Activated T-helper 1 cell treated with anti-CD3 and anti-CD28 coated beads, Interleukin-2, amount 50 U/mL, for 16 hours (primary cell): ENCODE measurements around the gene SNAP47.

ENCODE experiments used
- DNase-seq, 2 donors: peaks; one replicate each; pipeline ENCODE4 v3.0.0-alpha.2; 2020; ENCODE audit warnings: low read depth in 1 of 2, low spot score in 1 of 2

The SNAP47 gene

DNA sequence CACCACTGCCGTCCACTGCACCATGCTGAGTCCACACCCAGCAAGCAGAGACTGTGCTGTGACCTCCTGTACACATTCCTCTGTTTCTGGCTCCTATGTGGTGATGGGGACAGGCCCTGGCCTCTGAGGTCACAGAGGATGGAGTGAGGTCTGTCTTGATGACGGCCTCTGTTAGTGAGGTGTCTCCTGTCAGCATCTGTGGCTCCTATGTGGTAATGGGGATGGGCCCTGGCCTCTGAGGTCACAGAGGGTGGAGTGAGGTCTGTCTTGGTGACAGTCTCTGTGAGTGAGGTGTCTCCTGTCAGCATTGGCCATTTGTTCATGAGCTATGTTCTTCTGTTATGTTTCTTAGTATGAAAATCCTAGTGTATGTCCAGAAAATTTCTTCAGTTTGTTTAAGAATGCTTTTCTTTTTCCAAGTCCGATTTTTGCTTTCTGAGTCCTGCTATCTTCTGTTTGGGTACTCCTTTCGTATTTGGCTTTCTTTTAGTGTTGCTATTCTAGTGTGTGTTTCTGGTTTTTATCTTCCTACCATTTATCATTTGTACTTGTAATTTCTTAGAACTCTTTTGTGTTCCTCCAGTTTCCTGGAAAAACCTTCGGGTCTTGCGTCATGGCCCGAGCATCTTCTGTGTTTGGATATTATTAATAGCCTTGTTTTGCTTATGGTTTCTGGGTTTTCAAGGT is 13.4 kb downstream of the SNAP47 start:
- DNase-seq, result no peak

DNA sequence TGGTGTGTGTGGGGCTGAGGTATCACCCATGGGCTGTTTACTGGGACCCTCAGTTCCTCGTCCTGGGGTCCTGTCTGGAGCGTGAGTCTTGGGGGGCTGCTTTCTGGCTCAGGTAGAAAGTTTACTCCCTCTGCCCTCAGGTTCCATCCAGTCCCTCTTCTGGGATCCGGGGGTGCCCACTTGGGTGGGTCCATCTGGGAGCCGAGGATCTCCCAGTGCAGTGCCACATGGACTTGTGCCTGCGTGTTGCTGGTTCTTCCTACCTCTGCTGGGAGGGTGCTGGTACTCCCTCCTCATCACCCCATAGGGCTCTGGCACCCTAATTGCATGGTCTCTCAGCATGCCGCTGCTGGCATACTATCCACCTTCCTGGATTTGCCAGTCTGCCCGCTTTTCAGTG is 14.0 kb downstream of the SNAP47 start:
- DNase-seq, result no peak

DNA sequence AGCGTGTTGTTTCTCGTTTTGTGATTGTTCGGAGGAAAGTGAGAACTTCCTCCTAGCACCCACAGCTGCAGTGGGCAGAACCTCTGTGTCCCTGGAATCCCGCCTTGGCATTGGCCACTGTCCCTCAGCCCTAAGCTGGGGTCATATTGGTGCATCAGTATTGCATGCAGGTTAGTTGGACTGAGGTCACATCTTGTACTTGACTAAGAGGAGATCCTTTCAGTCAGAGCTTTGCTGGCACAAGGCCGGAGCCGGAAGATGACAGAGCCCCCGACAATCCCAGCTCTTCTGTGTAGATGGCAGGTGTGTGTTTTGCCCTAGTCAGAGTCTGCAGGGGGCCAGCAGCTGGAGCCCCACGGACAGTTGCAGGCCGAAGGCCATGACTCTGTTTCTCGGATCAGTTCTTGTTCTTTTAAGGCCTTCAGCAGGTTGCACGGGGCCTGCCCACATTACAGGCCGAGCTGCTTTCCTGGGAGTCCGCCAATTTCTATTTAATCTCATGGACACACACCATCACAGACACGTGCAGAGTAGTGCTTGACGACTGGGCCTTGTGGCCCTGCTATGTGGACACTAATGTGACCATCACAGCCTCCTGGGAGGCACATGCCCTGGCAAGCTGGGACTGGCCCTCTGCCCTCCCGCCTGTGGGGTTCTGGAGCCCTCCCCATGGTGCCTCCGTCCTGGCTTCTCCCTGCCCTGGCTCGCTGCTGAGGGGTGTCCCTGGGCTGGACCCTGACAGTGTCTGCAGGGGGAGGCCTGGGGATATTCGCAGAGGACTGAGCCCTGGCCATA is 14.9 kb downstream of the SNAP47 start:
- no peak for DNase-seq

DNA sequence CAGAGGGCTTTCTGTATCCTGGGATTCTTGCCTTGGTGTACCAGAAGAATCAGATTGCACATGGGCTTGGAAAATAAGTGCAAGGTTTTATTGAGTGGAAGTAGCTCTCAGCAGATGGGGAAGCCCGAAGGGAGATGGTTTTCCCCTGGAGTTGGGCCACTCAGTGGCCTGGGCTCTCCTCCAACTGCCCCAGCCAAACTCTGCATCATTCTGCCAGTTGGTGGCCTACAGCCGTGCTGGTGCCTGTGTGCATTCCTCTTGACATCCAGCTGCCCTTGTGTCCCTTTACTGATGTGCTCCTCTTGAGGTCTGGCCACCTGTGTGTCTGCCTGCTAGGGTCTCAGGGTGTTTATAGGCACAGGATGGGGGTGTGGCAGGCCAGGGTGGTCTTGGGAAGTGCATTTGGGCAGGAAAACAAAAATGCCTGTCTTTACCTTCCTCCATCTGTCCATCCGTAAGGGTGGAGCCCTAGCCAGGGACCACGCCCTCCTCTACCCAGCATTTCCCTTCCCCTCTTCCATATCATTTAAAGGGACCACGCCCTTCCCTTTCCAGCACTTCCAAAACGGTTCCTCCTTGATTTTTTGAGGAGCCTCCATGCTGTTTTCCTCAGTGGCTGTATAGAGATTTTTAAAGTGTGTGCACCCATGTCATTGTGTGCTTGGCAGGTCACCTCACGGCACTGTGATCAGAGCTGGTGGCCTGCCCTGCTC is 18.9 kb downstream of the SNAP47 start:
- no peak for DNase-seq

DNA sequence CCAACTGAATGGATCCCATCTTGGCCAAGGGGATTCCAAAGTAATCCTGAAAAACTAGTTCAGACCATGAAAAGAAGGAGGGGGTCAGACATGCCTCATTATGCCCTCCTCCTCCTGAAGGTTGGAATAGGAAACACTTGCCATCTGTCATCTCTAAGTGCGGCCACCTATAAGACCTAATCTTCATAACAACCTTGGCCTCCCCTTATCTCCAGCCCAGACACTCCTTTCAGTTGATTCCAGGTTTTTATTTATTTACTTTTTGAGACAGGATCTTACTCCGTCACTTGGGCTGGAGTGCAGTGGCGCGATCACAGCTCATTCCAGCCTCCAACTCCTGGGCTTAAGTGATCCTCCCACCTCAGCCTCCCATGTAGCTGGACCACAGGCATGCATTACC is 19.7 kb downstream of the SNAP47 start:
- DNase-seq, result no peak

DNA sequence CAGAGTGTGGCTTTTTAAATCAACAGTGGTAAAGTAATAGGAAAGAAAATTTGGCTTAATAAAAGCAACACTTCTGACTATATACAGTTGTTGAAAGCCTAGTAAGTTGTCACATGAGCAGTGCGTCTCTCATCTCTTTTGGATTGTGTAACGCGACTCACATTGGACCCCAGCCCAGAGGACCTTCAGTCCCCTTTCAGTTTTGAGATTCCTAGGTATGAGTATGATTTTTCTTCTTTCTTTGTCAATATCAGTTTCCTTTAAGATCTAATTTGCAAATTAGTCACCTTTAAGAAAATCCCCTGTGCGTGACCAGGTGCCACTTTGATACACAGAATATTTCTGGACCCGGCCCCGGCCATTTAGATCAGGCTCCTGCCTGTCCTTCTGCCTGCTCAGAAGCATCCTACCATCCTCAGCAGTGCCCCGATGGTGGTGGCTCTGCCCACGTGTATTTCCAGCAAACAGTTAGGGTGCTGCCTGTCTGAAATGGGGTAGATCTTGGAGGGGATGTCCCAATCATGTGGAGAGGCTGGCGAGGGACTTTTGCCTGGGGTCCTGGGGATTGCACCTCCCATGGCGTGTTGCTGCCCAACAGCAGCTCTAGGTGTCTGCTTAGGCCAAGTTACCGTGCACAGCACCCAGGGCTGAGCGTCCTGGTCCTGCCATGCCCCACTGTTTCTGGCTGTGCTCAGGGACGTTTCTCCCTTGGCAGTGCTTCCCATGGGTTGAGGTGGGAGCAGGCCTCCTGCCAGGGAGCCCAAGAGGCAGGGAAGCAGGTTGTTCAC is 21.1 kb downstream of the SNAP47 start:
- DNase-seq, result no peak

DNA sequence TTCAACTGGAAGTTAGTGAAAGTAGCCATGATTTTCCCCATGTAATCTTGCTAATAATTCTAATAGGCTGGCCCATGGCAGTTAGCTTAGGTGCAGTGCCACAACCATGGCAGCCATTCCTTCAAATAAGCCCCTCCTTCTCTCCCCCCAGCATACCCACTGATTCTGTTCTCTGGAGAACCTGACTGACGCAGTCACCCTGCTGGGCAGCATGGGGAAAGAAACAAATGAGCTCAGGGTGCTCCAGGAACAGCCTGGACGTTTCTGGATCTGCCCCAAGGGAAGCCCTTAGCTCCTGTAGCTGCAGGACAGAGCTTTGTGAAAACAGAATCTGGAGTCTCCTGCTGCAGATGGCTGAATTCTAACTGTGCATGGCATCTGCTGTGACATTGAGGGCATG is 22.5 kb downstream of the SNAP47 start:
- no peak for DNase-seq

DNA sequence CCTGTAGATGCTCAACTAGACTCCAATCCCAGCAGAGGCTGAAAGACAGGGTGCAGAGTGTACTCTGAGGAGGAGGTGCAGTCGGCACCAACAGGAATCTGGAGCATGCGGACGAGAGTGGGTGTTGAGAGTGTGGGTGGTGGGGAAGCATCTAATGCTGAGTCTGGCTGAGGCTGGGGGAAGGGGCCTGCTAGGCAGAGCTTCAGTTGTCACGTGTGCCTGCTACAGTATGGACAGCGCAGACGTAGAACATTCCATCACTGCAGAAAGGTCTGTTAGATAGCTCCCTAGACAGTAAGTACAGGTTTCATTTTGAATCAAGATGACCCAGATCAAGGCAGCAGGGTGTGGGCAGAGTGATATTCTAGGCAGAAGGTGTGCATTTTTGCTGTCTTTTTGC is 23.1 kb downstream of the SNAP47 start:
- DNase-seq, result no peak

DNA sequence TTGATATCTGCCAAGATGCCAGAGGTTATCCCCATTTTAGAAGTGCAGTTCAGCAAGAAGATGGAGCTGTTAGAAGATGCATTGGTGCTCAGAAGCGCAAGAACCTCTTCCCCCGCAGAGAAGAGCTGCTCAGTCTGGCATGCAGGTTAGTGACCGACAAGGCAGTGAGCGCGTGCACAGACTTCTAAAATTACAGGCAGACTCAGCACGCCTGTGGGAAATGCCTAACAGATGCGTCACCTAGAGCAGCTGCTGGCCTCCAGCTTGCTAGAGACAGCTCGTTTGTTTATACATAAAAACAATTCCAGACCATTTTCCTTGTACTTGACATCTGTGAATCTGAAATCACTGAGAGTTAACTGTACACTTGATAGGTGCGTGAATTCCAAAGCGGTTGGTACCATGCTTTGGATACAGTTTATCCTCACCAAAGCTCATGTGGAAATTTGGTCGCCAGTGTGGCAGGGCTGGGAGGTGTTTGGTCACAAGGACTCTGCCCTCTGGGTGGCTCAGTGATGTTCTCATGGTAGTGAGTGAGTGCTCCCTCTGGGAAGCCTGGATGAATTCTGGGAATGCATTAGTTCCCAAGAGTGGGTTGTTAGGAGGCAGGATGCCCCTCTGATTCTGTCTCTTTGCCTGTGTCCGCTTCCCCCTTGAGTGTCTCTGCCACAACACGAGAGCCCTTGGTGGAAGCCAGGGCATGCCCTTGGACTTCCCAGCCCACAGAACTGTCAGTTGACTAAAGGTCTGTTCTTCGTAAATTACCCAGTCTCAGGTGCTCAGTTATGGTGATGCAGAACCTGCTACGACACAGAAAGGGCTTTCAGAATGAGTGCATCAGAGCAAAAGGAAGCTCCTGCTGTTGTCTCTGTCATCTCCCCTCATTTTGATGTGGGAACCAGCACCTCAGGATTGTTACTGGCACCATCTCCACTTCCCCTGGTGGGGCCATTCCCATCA is 24.4 kb downstream of the SNAP47 start:
- no peak for DNase-seq

DNA sequence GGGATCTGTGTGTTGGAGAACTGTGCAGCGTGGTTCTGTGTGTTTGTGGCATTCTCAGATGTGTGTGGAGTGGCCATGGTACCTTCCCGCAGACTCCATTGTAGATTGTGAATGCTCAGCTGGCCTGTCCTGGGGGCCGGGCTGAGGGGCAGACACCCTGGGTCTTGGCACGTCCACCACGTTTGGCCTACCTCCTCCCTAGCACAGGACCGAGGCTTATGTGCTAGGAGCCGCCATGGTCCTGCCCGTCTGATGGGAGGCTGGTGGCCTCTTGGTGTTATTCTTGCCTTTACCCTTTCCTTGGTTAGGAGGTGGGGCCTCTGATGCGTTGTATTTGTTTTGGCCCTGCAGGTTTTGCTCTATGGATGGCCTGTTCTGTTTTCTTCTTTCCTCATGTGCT is 25.1 kb downstream of the SNAP47 start:
- no peak for DNase-seq

DNA sequence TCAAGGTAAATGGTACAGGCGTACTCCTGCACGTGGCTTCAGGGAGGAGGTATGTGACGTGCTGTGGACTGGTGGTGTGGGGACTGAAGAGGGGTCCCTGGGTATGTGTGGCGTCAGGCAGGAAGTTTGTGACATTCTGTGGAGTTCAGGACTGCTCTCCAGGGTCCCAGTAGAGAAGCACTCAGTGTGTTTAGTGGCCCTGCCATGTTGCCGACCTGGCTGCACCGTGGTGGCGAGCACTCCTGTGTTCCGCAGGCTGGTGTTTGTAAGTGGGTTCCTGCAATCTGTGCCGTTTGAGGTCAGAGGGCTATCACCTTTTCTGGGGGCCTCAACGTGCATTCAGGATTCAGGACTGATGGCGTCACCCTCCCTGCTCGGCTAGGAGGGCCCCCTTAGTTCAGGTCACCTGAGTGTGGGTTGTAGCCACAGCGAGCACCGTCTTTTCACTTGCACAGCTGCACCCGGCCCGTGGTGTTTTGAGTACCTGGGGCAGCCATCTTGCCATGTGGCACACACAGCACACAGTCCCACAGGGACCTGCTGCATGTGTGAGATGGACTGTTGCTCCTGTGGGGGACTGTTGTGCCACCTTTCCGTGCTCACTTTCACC is 26.5 kb downstream of the SNAP47 start:
- DNase-seq, result no peak

DNA sequence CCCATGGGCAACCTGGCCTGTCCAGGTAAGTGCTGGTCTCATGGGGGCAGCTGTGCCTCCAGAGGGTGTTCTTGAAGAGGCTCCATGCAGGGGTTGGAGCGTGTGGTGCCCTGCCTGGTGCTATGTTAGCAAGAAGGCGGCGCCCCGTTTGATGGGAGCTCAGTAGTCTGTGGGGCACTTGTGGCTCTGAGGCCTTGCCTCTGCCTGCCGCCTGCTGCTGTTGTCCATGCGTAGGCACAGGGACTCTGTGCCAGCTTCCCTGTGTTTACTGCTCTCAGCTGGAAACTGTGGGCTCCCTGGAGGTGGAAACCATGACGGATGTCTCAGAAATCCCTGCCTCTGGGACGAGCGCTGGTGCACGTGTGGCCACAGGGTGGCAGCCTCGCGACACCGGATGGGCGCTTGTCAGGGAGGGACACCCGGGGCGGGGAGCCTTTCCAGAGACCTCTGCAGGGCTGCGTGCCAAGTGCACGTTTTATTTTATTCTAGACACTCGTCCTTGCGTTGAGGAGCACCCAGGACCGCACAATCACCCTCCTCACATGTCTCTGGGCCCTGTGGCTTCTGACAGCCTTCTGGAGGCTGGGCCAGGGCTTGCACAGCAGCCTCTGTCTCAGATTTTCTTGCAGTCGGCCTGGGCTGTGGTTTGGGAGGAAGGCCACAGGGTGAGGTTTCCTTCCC is 27.1 kb downstream of the SNAP47 start:
- DNase-seq, result peak; percentile 74 to 81

DNA sequence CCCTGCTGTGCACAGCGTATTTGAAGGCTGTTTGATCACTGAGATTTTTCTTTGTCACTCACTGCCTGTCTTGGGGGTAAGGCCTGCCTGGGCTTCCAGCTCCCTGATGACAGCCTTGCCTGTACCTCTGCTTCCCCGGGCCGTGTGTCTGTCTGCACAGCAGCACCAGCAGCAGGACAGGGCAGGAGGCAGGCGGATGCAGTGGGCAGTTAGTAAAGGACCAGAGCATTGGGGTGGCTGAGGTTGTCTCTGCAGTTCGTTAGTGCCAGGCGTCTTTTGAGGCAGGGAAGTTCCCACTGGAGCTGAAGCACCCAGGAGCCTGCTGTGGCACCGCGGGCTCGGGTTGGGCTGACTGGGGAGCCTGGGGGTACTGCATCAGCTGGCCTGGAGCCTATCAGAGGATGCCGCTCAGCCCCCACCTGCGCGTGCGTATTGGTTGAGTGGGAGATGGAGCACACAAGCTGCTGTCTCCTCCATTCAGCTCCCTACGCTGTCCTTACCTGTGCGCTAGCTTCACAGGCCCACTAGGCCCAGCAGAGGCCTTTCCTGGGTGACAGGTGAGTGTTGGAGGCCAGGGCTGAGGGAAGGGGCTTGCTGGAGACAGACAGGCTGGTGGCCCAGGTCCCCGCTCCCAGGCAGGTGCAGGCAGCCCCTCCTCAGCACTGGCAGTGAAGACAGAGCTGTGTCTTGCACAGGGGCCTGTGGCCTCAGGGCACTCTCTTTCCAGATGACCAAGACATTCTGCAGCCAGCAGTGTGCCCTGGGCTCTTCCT is 28.2 kb downstream of the SNAP47 start:
- no peak for DNase-seq

DNA sequence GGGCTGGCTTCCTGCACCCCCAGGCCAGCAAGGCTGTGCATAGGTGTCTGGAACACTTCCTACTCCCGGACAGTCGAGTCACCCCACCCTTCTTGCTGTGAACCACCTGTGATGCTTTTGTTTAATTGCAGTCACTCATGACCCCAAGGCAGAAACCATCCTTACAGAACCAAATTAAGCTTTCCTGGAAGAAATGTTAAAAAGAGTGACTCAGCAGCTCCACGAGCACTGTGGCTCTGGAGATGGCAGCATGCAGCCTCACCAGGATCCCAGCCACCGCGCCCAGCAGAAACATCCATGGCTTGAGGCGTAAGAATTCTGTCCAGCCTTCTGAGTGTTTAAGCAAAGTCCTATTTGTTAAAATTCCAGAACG is 28.8 kb downstream of the SNAP47 start:
- DNase-seq, result no peak

DNA sequence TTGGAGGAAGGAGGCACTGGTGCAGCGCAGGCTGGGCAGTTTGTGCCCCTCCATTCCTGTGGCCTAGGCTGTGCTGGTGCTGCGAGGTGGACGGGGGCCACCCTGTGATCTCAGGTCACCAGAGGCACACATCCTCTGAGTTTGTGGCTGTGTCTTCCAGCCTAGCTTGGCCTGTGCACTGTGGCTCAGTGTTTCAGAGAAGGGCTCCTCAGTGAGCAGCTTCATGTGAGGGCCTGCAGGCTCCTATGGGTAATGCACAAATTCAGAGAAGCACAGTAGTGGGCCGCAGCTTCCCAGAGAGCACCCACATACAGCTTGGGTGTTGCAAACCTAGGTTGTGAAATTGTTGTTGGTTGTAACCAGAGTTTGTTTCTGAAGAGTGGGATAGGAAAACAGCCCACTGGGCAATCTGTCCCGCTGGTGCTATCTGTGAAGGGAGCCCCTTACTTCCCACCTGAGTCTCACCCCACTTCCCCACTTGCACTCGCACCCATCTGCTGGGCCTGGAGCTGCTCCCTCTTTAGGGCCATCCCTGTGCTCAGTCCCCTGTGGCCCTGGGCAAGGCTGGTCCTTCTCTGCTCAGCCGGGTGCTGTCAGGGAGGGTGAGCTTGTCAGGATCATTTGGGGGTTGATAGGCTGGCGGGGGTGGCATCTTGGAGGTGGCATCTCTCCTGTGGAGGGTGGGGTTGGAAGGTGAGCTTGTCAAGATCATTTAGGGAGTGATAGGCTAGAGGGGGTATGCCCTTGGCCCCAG is 30.2 kb downstream of the SNAP47 start:
- no peak for DNase-seq

DNA sequence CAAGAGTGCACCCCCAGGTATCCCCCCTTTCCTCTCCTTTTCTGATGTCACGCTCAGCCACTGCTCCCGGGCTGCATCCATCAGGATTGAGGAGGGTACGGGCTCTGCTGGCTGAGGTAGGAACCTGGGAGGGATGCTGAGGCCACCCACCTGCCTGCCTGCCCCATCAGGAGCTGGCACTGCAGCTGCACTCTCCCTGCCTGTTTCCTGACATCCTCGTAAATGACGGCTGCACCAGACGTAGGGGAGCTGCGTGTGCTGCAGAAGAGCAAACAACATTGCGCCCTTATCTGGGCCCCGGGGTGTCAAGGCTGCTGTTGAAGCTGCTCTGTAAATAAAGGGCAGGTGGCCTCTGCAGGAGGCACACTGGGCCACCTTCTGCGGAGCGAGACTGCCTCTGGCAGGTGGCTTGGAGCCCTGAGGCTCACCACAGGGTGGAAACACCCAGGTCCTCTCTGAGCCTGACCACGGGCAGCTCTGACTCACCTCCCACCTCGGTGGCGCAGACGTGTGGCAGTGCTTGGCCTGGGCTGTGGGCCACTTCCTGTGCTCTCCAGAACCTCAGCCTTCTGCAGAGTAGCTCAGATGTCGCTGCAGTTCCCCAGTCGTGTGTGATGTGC is 30.9 kb downstream of the SNAP47 start:
- DNase-seq, result peak; percentile 48 to 73

DNA sequence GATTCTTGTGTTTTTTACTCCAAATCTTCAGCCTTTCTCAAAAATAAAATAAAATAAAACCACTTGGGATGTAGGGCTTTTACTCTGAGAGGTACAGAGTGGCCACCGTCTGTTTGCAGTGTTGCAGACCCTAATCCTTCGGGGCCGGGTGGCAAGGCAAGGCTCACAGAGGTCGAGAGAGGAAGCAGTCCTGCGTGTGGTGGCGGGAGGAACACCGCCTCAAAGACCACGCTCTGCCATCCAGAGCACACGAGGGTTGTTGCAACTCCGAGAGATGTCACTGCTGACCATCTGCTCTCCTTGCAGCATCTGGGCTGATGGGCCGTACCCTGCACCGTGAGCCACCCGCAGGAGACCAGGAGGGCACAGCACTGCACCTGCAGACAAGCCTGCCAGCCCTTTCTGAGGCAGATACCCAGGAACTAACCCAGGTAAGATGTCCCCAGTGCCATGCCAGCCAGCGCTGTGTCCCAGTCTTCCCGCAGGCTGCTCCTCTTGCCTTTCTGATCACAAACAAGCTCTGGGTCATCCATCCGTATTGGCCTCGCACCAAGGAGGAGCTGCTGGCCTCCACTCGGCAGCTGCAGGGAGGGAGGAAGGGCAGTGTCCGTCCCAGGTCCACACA is 31.5 kb downstream of the SNAP47 start:
- no peak for DNase-seq
